Lower leg skin (tissue), 3 donors: ENCODE data around the gene FOXQ1.

ENCODE experiments used
- POLR2A ChIP-seq, 2 donors: fragments of 450-650 bp; IDR thresholded peaks; one replicate each; pipeline ENCODE4 v1.6.1; 2016 to 2017; ENCODE audit warnings: antibody characterized with exemption in 2 of 2, mild to moderate bottlenecking in 1 of 2, moderate library complexity in 1 of 2
- TF ChIP-seq, protein P1 (sequence below), 3 donors: fragments of 450-650 bp; IDR thresholded peaks; one replicate each; pipeline ENCODE4 v1.5.1; 2016; ENCODE audit warnings: antibody characterized with exemption in 3 of 3, mild to moderate bottlenecking in 3 of 3, moderate library complexity in 2 of 3

DNA sequence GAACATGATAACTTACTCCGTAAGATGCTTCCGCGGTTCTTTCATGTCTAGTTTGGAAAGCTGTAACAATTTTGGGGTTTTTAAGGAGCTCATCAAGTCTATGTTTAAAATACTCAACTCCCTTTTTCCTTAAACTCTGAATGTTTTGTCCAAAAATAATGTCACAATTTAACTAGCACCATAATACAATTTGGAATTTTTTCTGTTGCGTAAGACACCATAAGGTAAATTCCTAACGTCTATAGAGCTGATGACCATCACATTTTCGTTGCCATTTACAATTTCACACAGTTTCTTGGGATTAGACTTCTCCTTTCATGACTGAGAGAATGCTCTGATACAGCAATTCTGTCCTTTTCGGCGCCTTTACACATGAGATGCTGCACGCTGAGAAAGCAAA, 50.7 kb downstream of the FOXQ1 start:
- TF ChIP-seq, protein P1, sequence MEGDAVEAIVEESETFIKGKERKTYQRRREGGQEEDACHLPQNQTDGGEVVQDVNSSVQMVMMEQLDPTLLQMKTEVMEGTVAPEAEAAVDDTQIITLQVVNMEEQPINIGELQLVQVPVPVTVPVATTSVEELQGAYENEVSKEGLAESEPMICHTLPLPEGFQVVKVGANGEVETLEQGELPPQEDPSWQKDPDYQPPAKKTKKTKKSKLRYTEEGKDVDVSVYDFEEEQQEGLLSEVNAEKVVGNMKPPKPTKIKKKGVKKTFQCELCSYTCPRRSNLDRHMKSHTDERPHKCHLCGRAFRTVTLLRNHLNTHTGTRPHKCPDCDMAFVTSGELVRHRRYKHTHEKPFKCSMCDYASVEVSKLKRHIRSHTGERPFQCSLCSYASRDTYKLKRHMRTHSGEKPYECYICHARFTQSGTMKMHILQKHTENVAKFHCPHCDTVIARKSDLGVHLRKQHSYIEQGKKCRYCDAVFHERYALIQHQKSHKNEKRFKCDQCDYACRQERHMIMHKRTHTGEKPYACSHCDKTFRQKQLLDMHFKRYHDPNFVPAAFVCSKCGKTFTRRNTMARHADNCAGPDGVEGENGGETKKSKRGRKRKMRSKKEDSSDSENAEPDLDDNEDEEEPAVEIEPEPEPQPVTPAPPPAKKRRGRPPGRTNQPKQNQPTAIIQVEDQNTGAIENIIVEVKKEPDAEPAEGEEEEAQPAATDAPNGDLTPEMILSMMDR (IDR thresholded peaks at IDR 0.05) = no peak
- TF ChIP-seq POLR2A (IDR thresholded peaks at IDR 0.05) = no peak
